Astrocyte (in vitro differentiated cells and primary cell): ENCODE data around the gene MYLIP.

Experiments used
- EZH2 ChIP-seq: IDR thresholded peaks from 2 replicates; pipeline ENCODE4 v1.6.1; 2012; ENCODE audit warnings: mild to moderate bottlenecking, low read length, inconsistent platforms; ENCODE audit not compliant: insufficient read depth
- TF ChIP-seq, protein P1 (sequence below): IDR thresholded peaks from 2 replicates; pipeline ENCODE4 v1.5.1; 2011; ENCODE audit warnings: low read depth, mild to moderate bottlenecking, inconsistent platforms, low read length, moderate library complexity; ENCODE audit not compliant: insufficient read depth

- TF ChIP-seq, protein P1, sequence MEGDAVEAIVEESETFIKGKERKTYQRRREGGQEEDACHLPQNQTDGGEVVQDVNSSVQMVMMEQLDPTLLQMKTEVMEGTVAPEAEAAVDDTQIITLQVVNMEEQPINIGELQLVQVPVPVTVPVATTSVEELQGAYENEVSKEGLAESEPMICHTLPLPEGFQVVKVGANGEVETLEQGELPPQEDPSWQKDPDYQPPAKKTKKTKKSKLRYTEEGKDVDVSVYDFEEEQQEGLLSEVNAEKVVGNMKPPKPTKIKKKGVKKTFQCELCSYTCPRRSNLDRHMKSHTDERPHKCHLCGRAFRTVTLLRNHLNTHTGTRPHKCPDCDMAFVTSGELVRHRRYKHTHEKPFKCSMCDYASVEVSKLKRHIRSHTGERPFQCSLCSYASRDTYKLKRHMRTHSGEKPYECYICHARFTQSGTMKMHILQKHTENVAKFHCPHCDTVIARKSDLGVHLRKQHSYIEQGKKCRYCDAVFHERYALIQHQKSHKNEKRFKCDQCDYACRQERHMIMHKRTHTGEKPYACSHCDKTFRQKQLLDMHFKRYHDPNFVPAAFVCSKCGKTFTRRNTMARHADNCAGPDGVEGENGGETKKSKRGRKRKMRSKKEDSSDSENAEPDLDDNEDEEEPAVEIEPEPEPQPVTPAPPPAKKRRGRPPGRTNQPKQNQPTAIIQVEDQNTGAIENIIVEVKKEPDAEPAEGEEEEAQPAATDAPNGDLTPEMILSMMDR, result no peak
- TF ChIP-seq EZH2, result no peak
Observed at GRCh38 chr6:16179063-16179462, 50.2 kb downstream of the MYLIP start.
